GM23338 (cell line): ENCODE measurements around the gene ADAMTS5. TPM values are rescaled to one million over a fixed set of nuclear protein-coding genes. Genes with fewer than 3 reads are reported as not detected.

Experiments used
- ATAC-seq: fragments of 200-7000 bp; cut with Tn5 transposase; 3 replicates; pipeline ENCODE4 v1.9.1; 2020
- DNase-seq: peaks from one replicate; pipeline ENCODE4 v3.0.0-alpha.2; 2015; ENCODE audit warnings: low spot score
- H2AFZ ChIP-seq: fragments of 200-600 bp; sonication (generic); 2 replicates; pipeline ENCODE4 v1.8.0; 2016; ENCODE audit warnings: antibody characterized with exemption, mild to moderate bottlenecking, moderate library complexity
- H3F3A ChIP-seq: fragments of 200-600 bp; sonication (generic); replicated peaks from 2 replicates; pipeline ENCODE4 v1.8.0; 2017; ENCODE audit warnings: antibody characterized with exemption, mixed run types, low read depth
- H3K27ac ChIP-seq: fragments of 200-600 bp; sonication (generic); 2 replicates; pipeline ENCODE4 v1.6.1; 2016; ENCODE audit warnings: low read depth
- H3K27me3 ChIP-seq: fragments of 200-600 bp; sonication (generic); 2 replicates; pipeline ENCODE4 v1.8.0; 2016; ENCODE audit warnings: mild to moderate bottlenecking, mixed run types, moderate library complexity; ENCODE audit not compliant: insufficient read depth
- H3K36me3 ChIP-seq: fragments of 200-600 bp; sonication (generic); 2 replicates; pipeline ENCODE4 v1.8.0; 2016; ENCODE audit warnings: mild to moderate bottlenecking; ENCODE audit not compliant: insufficient read depth
- H3K4me1 ChIP-seq: fragments of 200-600 bp; sonication (generic); 2 replicates; pipeline ENCODE4 v1.8.0; 2016; ENCODE audit warnings: mild to moderate bottlenecking, moderate library complexity; ENCODE audit not compliant: insufficient read depth
- H3K4me2 ChIP-seq: fragments of 200-600 bp; sonication (generic); 2 replicates; pipeline ENCODE4 v1.7.1; 2017; ENCODE audit warnings: mixed run types
- H3K4me3 ChIP-seq: fragments of 200-600 bp; sonication (generic); 2 replicates; pipeline ENCODE4 v1.6.1; 2016; ENCODE audit warnings: mixed run types
- H3K79me2 ChIP-seq: fragments of 200-600 bp; sonication (generic); replicated peaks from 2 replicates; pipeline ENCODE4 v1.8.0; 2017; ENCODE audit warnings: mild to moderate bottlenecking; ENCODE audit not compliant: insufficient read depth
- H3K9me2 ChIP-seq: fragments of 200-600 bp; sonication (generic); 2 replicates; pipeline ENCODE4 v1.8.0; 2017; ENCODE audit not compliant: insufficient read depth
- H4K20me1 ChIP-seq: fragments of 200-600 bp; sonication (generic); replicated peaks from 2 replicates; pipeline ENCODE4 v1.8.0; 2017; ENCODE audit warnings: mild to moderate bottlenecking; ENCODE audit not compliant: insufficient read depth
- H3K27ac Mint-ChIP-seq: 2 replicates; pipeline ENCODE4 v1.8.0; 2020; ENCODE audit warnings: inconsistent platforms, mild to moderate bottlenecking, moderate library complexity, mixed read lengths
- H3K27me3 Mint-ChIP-seq: 3 replicates; pipeline ENCODE4 v1.8.0; 2022; ENCODE audit warnings: low read depth, mild to moderate bottlenecking, moderate library complexity, mixed read lengths, inconsistent platforms; ENCODE audit not compliant: insufficient read depth, poor library complexity
- H3K36me3 Mint-ChIP-seq: 3 replicates; pipeline ENCODE4 v1.8.0; 2021; ENCODE audit warnings: low read depth, mild to moderate bottlenecking, inconsistent platforms, moderate library complexity, mixed read lengths
- H3K4me1 Mint-ChIP-seq: 3 replicates; pipeline ENCODE4 v1.8.0; 2020; ENCODE audit warnings: mild to moderate bottlenecking, inconsistent platforms, mixed read lengths
- H3K4me3 Mint-ChIP-seq: 3 replicates; pipeline ENCODE4 v1.8.0; 2021; ENCODE audit warnings: moderate library complexity, mild to moderate bottlenecking, inconsistent platforms, mixed read lengths
- H3K9me3 Mint-ChIP-seq: 3 replicates; pipeline ENCODE4 v1.8.0; 2020; ENCODE audit warnings: moderate library complexity, mild to moderate bottlenecking, inconsistent platforms, mixed read lengths
- CREB1 ChIP-seq: fragments of 250-450 bp; sonication (Bioruptor Pico); IDR thresholded peaks from 2 replicates; pipeline ENCODE4 v1.5.0; 2020; ENCODE audit warnings: low read depth, mild to moderate bottlenecking, moderate library complexity
- EZH2 ChIP-seq: fragments of 200-600 bp; sonication (generic); IDR thresholded peaks from one replicate; pipeline ENCODE4 v1.8.0; 2017; ENCODE audit warnings: antibody characterized with exemption, mild to moderate bottlenecking, low read depth; ENCODE audit not compliant: unreplicated experiment
- EZH2phosphoT487 ChIP-seq: fragments of 200-600 bp; sonication (generic); IDR thresholded peaks from one replicate; pipeline ENCODE4 v1.8.1; 2018; ENCODE audit warnings: antibody characterized with exemption; ENCODE audit not compliant: unreplicated experiment
- JUNB ChIP-seq: IDR thresholded peaks from one replicate; pipeline ENCODE4 v1.6.1; 2016; ENCODE audit warnings: antibody characterized with exemption; ENCODE audit not compliant: unreplicated experiment
- NANOG ChIP-seq: IDR thresholded peaks from 2 replicates; pipeline ENCODE4 v1.6.1; 2016; ENCODE audit warnings: antibody characterized with exemption, borderline replicate concordance
- POLR2AphosphoS5 ChIP-seq: IDR thresholded peaks from 2 replicates; pipeline ENCODE4 v1.6.1; 2016; ENCODE audit warnings: antibody characterized with exemption, low read depth
- REST ChIP-seq: IDR thresholded peaks from one replicate; pipeline ENCODE4 v1.6.1; 2018; ENCODE audit warnings: antibody characterized with exemption; ENCODE audit not compliant: unreplicated experiment
- STAT1 ChIP-seq: IDR thresholded peaks from one replicate; pipeline ENCODE4 v1.6.1; 2016; ENCODE audit warnings: antibody characterized with exemption; ENCODE audit not compliant: unreplicated experiment
- ZNF114 ChIP-seq: fragments of 250-450 bp; sonication (Bioruptor Pico); IDR thresholded peaks from 2 replicates; pipeline ENCODE4 v1.5.0; 2020; ENCODE audit warnings: mild to moderate bottlenecking, moderate library complexity
- ZNF331 ChIP-seq: fragments of 250-450 bp; sonication (Bioruptor Pico); IDR thresholded peaks from 2 replicates; pipeline ENCODE4 v1.5.0; 2020; ENCODE audit warnings: low read depth, mild to moderate bottlenecking, moderate library complexity
- polyA plus RNA-seq: library from polyadenylated mRNA; unstranded; fragments of >200 nt; fragmentation: Nextera tagmentation; extraction: Ambion mirVana; gene quantifications from 2 replicates; pipeline ENCODE4 v1.2.1, GENCODE V29; 2016
- total RNA-seq: library from RNA; depleted of rRNA; stranded (reverse); fragments of >200 nt; shearing (Covaris generic); gene quantifications from 2 replicates; pipeline ENCODE4 v1.2.3, GENCODE V29; 2014
- TF ChIP-seq, protein P1 (sequence below): fragments of 250-450 bp; sonication (Bioruptor Pico); IDR thresholded peaks from 2 replicates; pipeline ENCODE4 v1.5.0; 2020; ENCODE audit warnings: mild to moderate bottlenecking, moderate library complexity
- TF ChIP-seq, protein P2 (sequence below): IDR thresholded peaks from 2 replicates; pipeline ENCODE4 v1.6.1; 2016; ENCODE audit warnings: antibody characterized with exemption
- TF ChIP-seq, protein P3 (sequence below), 2 experiments: fragments of 200-600 bp in 1 of 2; sonication (generic) in 1 of 2; conservative IDR thresholded peaks; 2 replicates each; pipeline versions ENCODE4 v1.5.1 to v1.6.1; 2016 to 2017; ENCODE audit warnings: antibody characterized with exemption in 2 of 2, low read depth in 2 of 2, mild to moderate bottlenecking in 2 of 2, moderate library complexity in 1 of 2

The ADAMTS5 gene
- total and polyA plus RNA-seq, 2 experiments from 2014 or later: 0.21 to 0.32 TPM

DNA sequence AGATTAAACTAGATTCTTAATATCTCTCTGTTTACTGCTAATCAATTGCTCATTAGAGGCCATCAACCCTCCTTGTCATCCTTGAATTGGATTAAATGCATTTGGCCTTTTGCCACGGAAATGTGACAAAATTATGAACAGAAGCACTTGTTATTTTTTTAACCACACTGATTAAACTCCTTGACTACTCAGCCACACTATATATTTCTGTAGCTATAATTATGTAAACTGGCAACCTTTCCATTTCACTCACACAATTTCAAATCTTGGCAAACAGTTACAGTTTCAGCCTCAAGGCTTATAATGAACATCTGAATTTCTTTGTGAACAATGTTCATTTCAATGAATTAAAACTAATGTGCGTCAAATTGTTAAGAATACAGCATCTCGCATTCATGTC is 10.1 kb downstream of the ADAMTS5 start:
- TF ChIP-seq, protein P1, sequence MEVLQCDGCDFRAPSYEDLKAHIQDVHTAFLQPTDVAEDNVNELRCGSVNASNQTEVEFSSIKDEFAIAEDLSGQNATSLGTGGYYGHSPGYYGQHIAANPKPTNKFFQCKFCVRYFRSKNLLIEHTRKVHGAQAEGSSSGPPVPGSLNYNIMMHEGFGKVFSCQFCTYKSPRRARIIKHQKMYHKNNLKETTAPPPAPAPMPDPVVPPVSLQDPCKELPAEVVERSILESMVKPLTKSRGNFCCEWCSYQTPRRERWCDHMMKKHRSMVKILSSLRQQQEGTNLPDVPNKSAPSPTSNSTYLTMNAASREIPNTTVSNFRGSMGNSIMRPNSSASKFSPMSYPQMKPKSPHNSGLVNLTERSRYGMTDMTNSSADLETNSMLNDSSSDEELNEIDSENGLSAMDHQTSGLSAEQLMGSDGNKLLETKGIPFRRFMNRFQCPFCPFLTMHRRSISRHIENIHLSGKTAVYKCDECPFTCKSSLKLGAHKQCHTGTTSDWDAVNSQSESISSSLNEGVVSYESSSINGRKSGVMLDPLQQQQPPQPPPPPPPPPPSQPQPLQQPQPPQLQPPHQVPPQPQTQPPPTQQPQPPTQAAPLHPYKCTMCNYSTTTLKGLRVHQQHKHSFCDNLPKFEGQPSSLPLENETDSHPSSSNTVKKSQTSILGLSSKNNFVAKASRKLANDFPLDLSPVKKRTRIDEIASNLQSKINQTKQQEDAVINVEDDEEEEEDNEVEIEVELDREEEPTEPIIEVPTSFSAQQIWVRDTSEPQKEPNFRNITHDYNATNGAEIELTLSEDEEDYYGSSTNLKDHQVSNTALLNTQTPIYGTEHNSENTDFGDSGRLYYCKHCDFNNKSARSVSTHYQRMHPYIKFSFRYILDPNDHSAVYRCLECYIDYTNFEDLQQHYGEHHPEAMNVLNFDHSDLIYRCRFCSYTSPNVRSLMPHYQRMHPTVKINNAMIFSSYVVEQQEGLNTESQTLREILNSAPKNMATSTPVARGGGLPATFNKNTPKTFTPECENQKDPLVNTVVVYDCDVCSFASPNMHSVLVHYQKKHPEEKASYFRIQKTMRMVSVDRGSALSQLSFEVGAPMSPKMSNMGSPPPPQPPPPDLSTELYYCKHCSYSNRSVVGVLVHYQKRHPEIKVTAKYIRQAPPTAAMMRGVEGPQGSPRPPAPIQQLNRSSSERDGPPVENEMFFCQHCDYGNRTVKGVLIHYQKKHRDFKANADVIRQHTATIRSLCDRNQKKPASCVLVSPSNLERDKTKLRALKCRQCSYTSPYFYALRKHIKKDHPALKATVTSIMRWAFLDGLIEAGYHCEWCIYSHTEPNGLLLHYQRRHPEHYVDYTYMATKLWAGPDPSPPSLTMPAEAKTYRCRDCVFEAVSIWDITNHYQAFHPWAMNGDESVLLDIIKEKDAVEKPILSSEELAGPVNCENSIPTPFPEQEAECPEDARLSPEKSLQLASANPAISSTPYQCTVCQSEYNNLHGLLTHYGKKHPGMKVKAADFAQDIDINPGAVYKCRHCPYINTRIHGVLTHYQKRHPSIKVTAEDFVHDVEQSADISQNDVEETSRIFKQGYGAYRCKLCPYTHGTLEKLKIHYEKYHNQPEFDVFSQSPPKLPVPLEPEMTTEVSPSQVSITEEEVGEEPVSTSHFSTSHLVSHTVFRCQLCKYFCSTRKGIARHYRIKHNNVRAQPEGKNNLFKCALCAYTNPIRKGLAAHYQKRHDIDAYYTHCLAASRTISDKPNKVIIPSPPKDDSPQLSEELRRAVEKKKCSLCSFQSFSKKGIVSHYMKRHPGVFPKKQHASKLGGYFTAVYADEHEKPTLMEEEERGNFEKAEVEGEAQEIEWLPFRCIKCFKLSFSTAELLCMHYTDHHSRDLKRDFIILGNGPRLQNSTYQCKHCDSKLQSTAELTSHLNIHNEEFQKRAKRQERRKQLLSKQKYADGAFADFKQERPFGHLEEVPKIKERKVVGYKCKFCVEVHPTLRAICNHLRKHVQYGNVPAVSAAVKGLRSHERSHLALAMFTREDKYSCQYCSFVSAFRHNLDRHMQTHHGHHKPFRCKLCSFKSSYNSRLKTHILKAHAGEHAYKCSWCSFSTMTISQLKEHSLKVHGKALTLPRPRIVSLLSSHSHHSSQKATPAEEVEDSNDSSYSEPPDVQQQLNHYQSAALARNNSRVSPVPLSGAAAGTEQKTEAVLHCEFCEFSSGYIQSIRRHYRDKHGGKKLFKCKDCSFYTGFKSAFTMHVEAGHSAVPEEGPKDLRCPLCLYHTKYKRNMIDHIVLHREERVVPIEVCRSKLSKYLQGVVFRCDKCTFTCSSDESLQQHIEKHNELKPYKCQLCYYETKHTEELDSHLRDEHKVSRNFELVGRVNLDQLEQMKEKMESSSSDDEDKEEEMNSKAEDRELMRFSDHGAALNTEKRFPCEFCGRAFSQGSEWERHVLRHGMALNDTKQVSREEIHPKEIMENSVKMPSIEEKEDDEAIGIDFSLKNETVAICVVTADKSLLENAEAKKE: no peak
- TF ChIP-seq ZNF331 (CRISPR knock-in tag) (no peak), POLR2AphosphoS5 (no peak), JUNB (no peak), REST (no peak), NANOG (no peak), ZNF114 (no peak), EZH2 (no peak), CREB1 (CRISPR knock-in tag) (no peak), EZH2phosphoT487 (no peak), STAT1 (no peak)
- TF ChIP-seq, protein P2, sequence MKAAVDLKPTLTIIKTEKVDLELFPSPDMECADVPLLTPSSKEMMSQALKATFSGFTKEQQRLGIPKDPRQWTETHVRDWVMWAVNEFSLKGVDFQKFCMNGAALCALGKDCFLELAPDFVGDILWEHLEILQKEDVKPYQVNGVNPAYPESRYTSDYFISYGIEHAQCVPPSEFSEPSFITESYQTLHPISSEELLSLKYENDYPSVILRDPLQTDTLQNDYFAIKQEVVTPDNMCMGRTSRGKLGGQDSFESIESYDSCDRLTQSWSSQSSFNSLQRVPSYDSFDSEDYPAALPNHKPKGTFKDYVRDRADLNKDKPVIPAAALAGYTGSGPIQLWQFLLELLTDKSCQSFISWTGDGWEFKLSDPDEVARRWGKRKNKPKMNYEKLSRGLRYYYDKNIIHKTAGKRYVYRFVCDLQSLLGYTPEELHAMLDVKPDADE: no peak
- TF ChIP-seq, protein P3, sequence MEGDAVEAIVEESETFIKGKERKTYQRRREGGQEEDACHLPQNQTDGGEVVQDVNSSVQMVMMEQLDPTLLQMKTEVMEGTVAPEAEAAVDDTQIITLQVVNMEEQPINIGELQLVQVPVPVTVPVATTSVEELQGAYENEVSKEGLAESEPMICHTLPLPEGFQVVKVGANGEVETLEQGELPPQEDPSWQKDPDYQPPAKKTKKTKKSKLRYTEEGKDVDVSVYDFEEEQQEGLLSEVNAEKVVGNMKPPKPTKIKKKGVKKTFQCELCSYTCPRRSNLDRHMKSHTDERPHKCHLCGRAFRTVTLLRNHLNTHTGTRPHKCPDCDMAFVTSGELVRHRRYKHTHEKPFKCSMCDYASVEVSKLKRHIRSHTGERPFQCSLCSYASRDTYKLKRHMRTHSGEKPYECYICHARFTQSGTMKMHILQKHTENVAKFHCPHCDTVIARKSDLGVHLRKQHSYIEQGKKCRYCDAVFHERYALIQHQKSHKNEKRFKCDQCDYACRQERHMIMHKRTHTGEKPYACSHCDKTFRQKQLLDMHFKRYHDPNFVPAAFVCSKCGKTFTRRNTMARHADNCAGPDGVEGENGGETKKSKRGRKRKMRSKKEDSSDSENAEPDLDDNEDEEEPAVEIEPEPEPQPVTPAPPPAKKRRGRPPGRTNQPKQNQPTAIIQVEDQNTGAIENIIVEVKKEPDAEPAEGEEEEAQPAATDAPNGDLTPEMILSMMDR (conservative IDR thresholded peaks at IDR 0.05; ENCODE audit: low read depth in 2 of 2): no peak
- Mint-ChIP-seq H3K9me3 (no peaks in the 10 kb centered on the region), H3K27ac (no peak overlapping the region), H3K4me1 (peaks cover 29% of the 10 kb centered on the region), H3K36me3 (no peaks in the 10 kb centered on the region), H3K4me3 (no peak overlapping the region), H3K27me3 (no peaks in the 10 kb centered on the region)
- H4K20me1 ChIP-seq: no peaks in the 10 kb centered on the region
- H3K4me3 ChIP-seq: no peak overlapping the region
- ATAC-seq: no peak
- DNase-seq: no peak
- H3K27me3 ChIP-seq: no peaks in the 10 kb centered on the region
- no peaks in the 10 kb centered on the region for H3K9me2 ChIP-seq
- H3K27ac ChIP-seq: no peak overlapping the region
- H3K4me1 ChIP-seq: peaks cover 14% of the 10 kb centered on the region; the same call in 1 of the 2 replicates
- H3K36me3 ChIP-seq: no peaks in the 10 kb centered on the region
- no peaks in the 10 kb centered on the region for H3K79me2 ChIP-seq
- H2AFZ ChIP-seq: no peak overlapping the region
- H3F3A ChIP-seq: no peaks in the 10 kb centered on the region
- no peak overlapping the region for H3K4me2 ChIP-seq
